H9 (cell line): Measurements from ENCODE around the gene CYB5B. TPM values are rescaled to one million over a fixed set of nuclear protein-coding genes. Genes with fewer than 3 reads are reported as not detected.

Experiments
- DNase-seq: peaks from one replicate; pipeline ENCODE4 v3.0.0-alpha.2; 2017
- H2AFZ ChIP-seq: one replicate; pipeline ENCODE4 v1.6.1; 2013; ENCODE audit warnings: mild to moderate bottlenecking, low read length, control low read depth, moderate library complexity
- H2AK5ac ChIP-seq: 2 replicates; pipeline ENCODE4 v1.6.1; 2013; ENCODE audit warnings: low read length, control low read depth, mixed read lengths; ENCODE audit not compliant: insufficient read length
- H2BK120ac ChIP-seq: one replicate; pipeline ENCODE4 v1.6.1; 2013; ENCODE audit warnings: low read depth, mild to moderate bottlenecking, low read length, control low read depth, inconsistent platforms; ENCODE audit not compliant: poor library complexity, severe bottlenecking
- H2BK12ac ChIP-seq: 2 replicates; pipeline ENCODE4 v1.6.1; 2013; ENCODE audit warnings: low read length, control low read depth, mixed read lengths, low read depth; ENCODE audit not compliant: insufficient read length
- H2BK15ac ChIP-seq: 2 replicates; pipeline ENCODE4 v1.6.1; 2013; ENCODE audit warnings: low read depth, low read length, control low read depth
- H2BK20ac ChIP-seq: one replicate; pipeline ENCODE4 v1.6.1; 2013; ENCODE audit warnings: low read depth, mild to moderate bottlenecking, low read length, control low read depth, inconsistent platforms; ENCODE audit not compliant: poor library complexity, severe bottlenecking
- H2BK5ac ChIP-seq: 2 replicates; pipeline ENCODE4 v1.6.1; 2013; ENCODE audit warnings: low read length, control low read depth, mixed read lengths; ENCODE audit not compliant: insufficient read length
- H3K14ac ChIP-seq: 2 replicates; pipeline ENCODE4 v1.6.1; 2013; ENCODE audit warnings: low read length, control low read depth; ENCODE audit not compliant: insufficient read depth
- H3K18ac ChIP-seq: 2 replicates; pipeline ENCODE4 v1.6.1; 2013; ENCODE audit warnings: low read depth, mild to moderate bottlenecking, mixed read lengths, low read length, control low read depth; ENCODE audit not compliant: insufficient read length
- H3K23ac ChIP-seq: 2 replicates; pipeline ENCODE4 v1.6.1; 2013; ENCODE audit warnings: low read length, control low read depth, mixed read lengths, low read depth; ENCODE audit not compliant: insufficient read length
- H3K23me2 ChIP-seq: 2 replicates; pipeline ENCODE4 v1.6.1; 2013; ENCODE audit warnings: low read depth, mild to moderate bottlenecking, mixed read lengths, low read length, control low read depth; ENCODE audit not compliant: insufficient read length, poor library complexity, severe bottlenecking
- H3K27ac ChIP-seq: 2 replicates; pipeline ENCODE4 v1.5.1; 2013; ENCODE audit warnings: low read length, control low read depth, mixed read lengths, low read depth; ENCODE audit not compliant: insufficient read length
- H3K27me3 ChIP-seq: 2 replicates; pipeline ENCODE4 v1.6.1; 2013; ENCODE audit warnings: low read length, control low read depth, inconsistent platforms; ENCODE audit not compliant: insufficient read depth
- H3K4ac ChIP-seq: 2 replicates; pipeline ENCODE4 v1.6.1; 2013; ENCODE audit warnings: low read depth, mild to moderate bottlenecking, control low read depth, inconsistent platforms, low read length, moderate library complexity
- H3K4me1 ChIP-seq: 2 replicates; pipeline ENCODE4 v1.6.1; 2013; ENCODE audit warnings: low read length, control low read depth, inconsistent platforms; ENCODE audit not compliant: insufficient read depth
- H3K4me2 ChIP-seq: 2 replicates; pipeline ENCODE4 v1.6.1; 2013; ENCODE audit warnings: low read length, control low read depth, mixed read lengths; ENCODE audit not compliant: insufficient read length, insufficient read depth
- H3K56ac ChIP-seq: 2 replicates; pipeline ENCODE4 v1.6.1; 2013; ENCODE audit warnings: low read depth, mild to moderate bottlenecking, mixed read lengths, low read length, control low read depth; ENCODE audit not compliant: insufficient read length
- H3K79me1 ChIP-seq: 2 replicates; pipeline ENCODE4 v1.6.1; 2013; ENCODE audit warnings: low read depth, mild to moderate bottlenecking, moderate library complexity, low read length, control low read depth, inconsistent platforms; ENCODE audit not compliant: insufficient read depth, poor library complexity, severe bottlenecking
- H3K79me2 ChIP-seq: 2 replicates; pipeline ENCODE4 v1.6.1; 2013; ENCODE audit warnings: low read length, control low read depth, inconsistent platforms; ENCODE audit not compliant: insufficient read depth
- H3K9ac ChIP-seq: 2 replicates; pipeline ENCODE4 v1.6.1; 2013; ENCODE audit warnings: low read length, control low read depth, mixed read lengths; ENCODE audit not compliant: insufficient read length; ENCODE audit errors: extremely low read depth
- H3K9me3 ChIP-seq: one replicate; pipeline ENCODE4 v1.6.1; 2013; ENCODE audit warnings: low read depth, low read length, inconsistent platforms; ENCODE audit not compliant: control insufficient read depth
- H3T11ph ChIP-seq: one replicate; pipeline ENCODE4 v1.6.1; 2013; ENCODE audit warnings: mild to moderate bottlenecking, low read length, control low read depth, inconsistent platforms
- H4K20me1 ChIP-seq: one replicate; pipeline ENCODE4 v1.6.1; 2013; ENCODE audit not compliant: control insufficient read depth, insufficient read length, insufficient read depth
- H4K5ac ChIP-seq: 2 replicates; pipeline ENCODE4 v1.6.1; 2013; ENCODE audit warnings: low read depth, mild to moderate bottlenecking, mixed read lengths, low read length, control low read depth; ENCODE audit not compliant: insufficient read length
- H4K8ac ChIP-seq: replicated peaks from 2 replicates; pipeline ENCODE4 v1.6.1; 2013; ENCODE audit warnings: low read length, control low read depth, mixed read lengths, low read depth; ENCODE audit not compliant: insufficient read length
- H4K91ac ChIP-seq: 2 replicates; pipeline ENCODE4 v1.6.1; 2013; ENCODE audit warnings: low read depth, mild to moderate bottlenecking, moderate library complexity, mixed read lengths, low read length, control low read depth; ENCODE audit not compliant: insufficient read length
- H3K27ac Mint-ChIP-seq, 3 experiments: 2 replicates in 2 of 3; 3 replicates in 1 of 3; pipeline ENCODE4 v1.8.0; 2020 to 2021; ENCODE audit warnings: mixed read lengths in 3 of 3, mild to moderate bottlenecking in 1 of 3, moderate library complexity in 1 of 3
- H3K27me3 Mint-ChIP-seq: 2 replicates; pipeline ENCODE4 v1.8.0; 2021; ENCODE audit warnings: low read depth, mild to moderate bottlenecking, moderate library complexity, mixed read lengths
- H3K36me3 Mint-ChIP-seq, 3 experiments: 2 replicates in 2 of 3; 3 replicates in 1 of 3; pipeline ENCODE4 v1.8.0; 2020 to 2021; ENCODE audit warnings: low read depth in 3 of 3, mixed read lengths in 3 of 3; ENCODE audit not compliant: insufficient read depth in 1 of 3
- H3K4me1 Mint-ChIP-seq, 2 experiments: 2 replicates each; pipeline ENCODE4 v1.8.0; 2020; ENCODE audit warnings: mixed read lengths in 2 of 2
- H3K4me3 Mint-ChIP-seq, 2 experiments: 2 replicates in 1 of 2; 3 replicates in 1 of 2; pipeline ENCODE4 v1.8.0; 2020 to 2021; ENCODE audit warnings: mild to moderate bottlenecking in 2 of 2, mixed read lengths in 2 of 2, moderate library complexity in 1 of 2
- H3K9me3 Mint-ChIP-seq, 2 experiments: 2 replicates in 1 of 2; 3 replicates in 1 of 2; pipeline ENCODE4 v1.8.0; 2020; ENCODE audit warnings: mild to moderate bottlenecking in 2 of 2, mixed read lengths in 2 of 2, moderate library complexity in 1 of 2
- CTCF ChIP-seq: fragments of 200-600 bp; sonication (generic); conservative IDR thresholded peaks from 3 replicates; pipeline ENCODE4 v1.8.0; 2021; ENCODE audit warnings: antibody characterized with exemption, mild to moderate bottlenecking
- WGBS: extraction: QIAGEN DNeasy Blood & Tissue Kit; methylation state at CpG from one replicate; pipeline ENCODE4 v1.1.7; 2013; ENCODE audit warnings: missing lambda C conversion rate, low lambda C conversion rate, mixed read lengths; ENCODE audit not compliant: insufficient read length; ENCODE audit errors: extremely low coverage; 5-methylcytosine and 5-hydroxymethylcytosine counted together
- total RNA-seq: library from RNA; stranded (reverse); gene quantifications from 2 replicates; pipeline ENCODE4 v1.2.1, GENCODE V29; 2021

CYB5B gene
- total RNA-seq, 1 experiment from 2014 or later = 126 TPM

GRCh38 chr16:69436896-69437295 lies 12.5 kb downstream of the CYB5B start:
- no CpG with 5 or more reads among the region's 2 CpGs for WGBS

More at GRCh38 chr16:69436896-69437295, 12.5 kb downstream of the CYB5B start:
- peaks cover 0 to 3% of the 10 kb centered on the region in 2 experiments; a peak in 1 of 4 replicates for H3K4me1 Mint-ChIP-seq
- H3K9me3 ChIP-seq = no peaks in the 10 kb centered on the region
- H2BK5ac ChIP-seq = no peak overlapping the region
- H3K9ac ChIP-seq = no peak overlapping the region
- no peaks in the 10 kb centered on the region for H3K27me3 Mint-ChIP-seq
- peaks cover 4% of the 10 kb centered on the region; the same call in 1 of the 2 replicates for H3K79me2 ChIP-seq
- H4K20me1 ChIP-seq = no peaks in the 10 kb centered on the region
- no peak overlapping the region for H2BK15ac ChIP-seq
- H3K27ac ChIP-seq = no peak overlapping the region
- H2BK12ac ChIP-seq = no peak overlapping the region
- H4K5ac ChIP-seq = no peak overlapping the region
- H3K27ac Mint-ChIP-seq = no peak overlapping the region
- H3K36me3 Mint-ChIP-seq = peaks cover 2 to 26% (median 12%) of the 10 kb centered on the region in 3 experiments; a peak in 6 of 7 replicates
- no peak overlapping the region for H4K8ac ChIP-seq
- no peak overlapping the region for H3K4me2 ChIP-seq
- H3T11ph ChIP-seq = no peak overlapping the region
- H3K14ac ChIP-seq = no peak overlapping the region
- no peak overlapping the region for H3K4me3 Mint-ChIP-seq
- TF ChIP-seq CTCF = no peak
- H3K23me2 ChIP-seq = no peaks in the 10 kb centered on the region
- H4K91ac ChIP-seq = no peak overlapping the region
- H2AK5ac ChIP-seq = no peak overlapping the region
- H3K79me1 ChIP-seq = no peaks in the 10 kb centered on the region
- no peak overlapping the region for H3K56ac ChIP-seq
- no peaks in the 10 kb centered on the region for H3K4me1 ChIP-seq
- H3K18ac ChIP-seq = no peak overlapping the region
- H3K23ac ChIP-seq = no peak overlapping the region
- H2AFZ ChIP-seq = no peak overlapping the region
- no peaks in the 10 kb centered on the region for H3K27me3 ChIP-seq
- no peak overlapping the region for H2BK20ac ChIP-seq
- no peak overlapping the region for H2BK120ac ChIP-seq
- no peak for DNase-seq
- no peaks in the 10 kb centered on the region for H3K9me3 Mint-ChIP-seq
- H3K4ac ChIP-seq = no peak overlapping the region
